Subcutaneous adipose tissue (tissue), 4 donors: Measurements from ENCODE around the gene TECPR2. TPM values are rescaled to one million over a fixed set of nuclear protein-coding genes. Genes with fewer than 3 reads are reported as not detected.

Experiments used
- CTCF ChIP-seq: fragments of 450-650 bp; IDR thresholded peaks from one replicate; pipeline ENCODE4 v1.5.1; 2016; ENCODE audit warnings: low read depth, mild to moderate bottlenecking, control low read depth, antibody characterized with exemption, moderate library complexity
- total RNA-seq, 4 donors: library from RNA; depleted of rRNA; stranded (reverse); fragments of >200 nt; gene quantifications; one replicate each; pipeline ENCODE4 v1.1.0, GENCODE V29; 2016

TECPR2 gene
- total RNA-seq, 4 donors from 2014 or later, result 14.4 to 23.0 (median 15.0) TPM

- no peak for TF ChIP-seq CTCF
Observed at GRCh38 chr14:102362084-102362483, 657 bp upstream of the TECPR2 start.

- TF ChIP-seq CTCF, result no peak
Observed at GRCh38 chr14:102363182-102363943, 622 bp downstream of the TECPR2 start.

GRCh38 chr14:102370305-102370809 lies 7.6 kb downstream of the TECPR2 start:
- TF ChIP-seq CTCF, result no peak

GRCh38 chr14:102371361-102371760 lies 8.6 kb downstream of the TECPR2 start:
- TF ChIP-seq CTCF, result no peak

- TF ChIP-seq CTCF, result no peak
Observed at GRCh38 chr14:102373110-102373509, 10.4 kb downstream of the TECPR2 start.

GRCh38 chr14:102374264-102374663 lies 11.5 kb downstream of the TECPR2 start:
- no peak for TF ChIP-seq CTCF

GRCh38 chr14:102375119-102375518 lies 12.4 kb downstream of the TECPR2 start:
- no peak for TF ChIP-seq CTCF
